Measurements from ENCODE around the gene PTPRD.
"Not testable (repeated sequence)": the region's sequence is repeated elsewhere in the genome, so short reads cannot be mapped to it uniquely, and the experiment has no call there.

The PTPRD gene

GRCh38 chr9:9499546-9499945 is 1113.3 kb downstream of the PTPRD start:
- H3K4me3 ChIP-seq (ENCODE audit: low read depth, low read length), result no peak overlapping the region
- H3K4me1 ChIP-seq (ENCODE audit: control insufficient read depth, insufficient read depth, low read length), result no peaks in the 10 kb centered on the region
- H3K36me3 ChIP-seq (ENCODE audit: control insufficient read depth, insufficient read depth, low read length), result no peaks in the 10 kb centered on the region
- no peaks in the 10 kb centered on the region for H3K27me3 ChIP-seq (ENCODE audit: control insufficient read depth, insufficient read depth, low read length)
- no peaks in the 10 kb centered on the region for H3K9me3 ChIP-seq (ENCODE audit: control insufficient read depth, insufficient read depth, low read length)
- no peak overlapping the region for H3K9ac ChIP-seq (ENCODE audit: low read depth, low read length)

DNA sequence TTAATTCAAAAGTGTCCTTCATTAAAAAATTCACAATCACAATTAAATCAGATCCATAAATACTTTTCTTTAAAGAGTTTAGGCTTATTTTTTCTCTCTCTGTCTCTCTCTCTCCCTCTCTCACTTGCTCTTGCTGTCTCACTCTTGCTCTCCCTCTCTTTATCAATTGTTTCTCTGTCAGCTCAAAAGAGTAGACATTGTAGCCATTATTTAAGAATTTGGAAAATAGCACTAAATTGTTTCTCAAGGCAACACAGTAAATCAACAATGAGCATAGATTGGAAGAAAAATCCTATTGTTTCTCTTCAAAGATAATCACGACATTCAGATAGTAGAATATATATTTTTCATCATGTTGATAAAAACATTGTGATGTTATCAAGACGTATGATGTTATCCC is 1114.0 kb downstream of the PTPRD start:
- H3K27me3 ChIP-seq (ENCODE audit: control insufficient read depth, insufficient read depth, low read length), result no peaks in the 10 kb centered on the region
- H3K9me3 ChIP-seq (ENCODE audit: control insufficient read depth, insufficient read depth, low read length), result no peaks in the 10 kb centered on the region
- no peak overlapping the region for H3K9ac ChIP-seq (ENCODE audit: low read depth, low read length)
- no peaks in the 10 kb centered on the region for H3K4me1 ChIP-seq (ENCODE audit: control insufficient read depth, insufficient read depth, low read length)
- H3K36me3 ChIP-seq (ENCODE audit: control insufficient read depth, insufficient read depth, low read length), result no peaks in the 10 kb centered on the region
- no peak overlapping the region for H3K4me3 ChIP-seq (ENCODE audit: low read depth, low read length)

DNA sequence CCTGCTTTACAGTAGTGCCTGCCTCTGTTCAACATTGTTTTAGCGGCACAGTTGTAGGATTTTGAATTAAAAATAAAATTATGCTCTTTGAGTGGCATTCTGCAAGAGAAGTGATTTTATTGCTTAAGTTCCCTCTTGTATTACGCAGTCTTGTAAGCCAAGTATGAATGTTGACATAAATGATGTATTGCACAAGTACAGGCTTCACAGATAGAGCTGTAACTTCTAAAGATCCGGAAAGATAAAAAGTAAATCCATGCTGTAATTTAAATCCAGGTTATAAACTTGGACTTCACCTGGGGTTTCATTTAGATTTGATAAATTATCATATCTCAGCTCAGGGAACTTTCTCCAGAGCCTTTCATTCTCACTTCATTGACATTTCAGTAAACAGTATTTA is 1114.7 kb downstream of the PTPRD start:
- Histone ChIP-seq H3K9ac (ENCODE audit: low read depth, low read length) (no peak overlapping the region), H3K4me1 (ENCODE audit: control insufficient read depth, insufficient read depth, low read length) (no peaks in the 10 kb centered on the region), H3K9me3 (ENCODE audit: control insufficient read depth, insufficient read depth, low read length) (no peaks in the 10 kb centered on the region), H3K4me3 (ENCODE audit: low read depth, low read length) (no peak overlapping the region), H3K27me3 (ENCODE audit: control insufficient read depth, insufficient read depth, low read length) (no peaks in the 10 kb centered on the region), H3K36me3 (ENCODE audit: control insufficient read depth, insufficient read depth, low read length) (no peaks in the 10 kb centered on the region)

DNA sequence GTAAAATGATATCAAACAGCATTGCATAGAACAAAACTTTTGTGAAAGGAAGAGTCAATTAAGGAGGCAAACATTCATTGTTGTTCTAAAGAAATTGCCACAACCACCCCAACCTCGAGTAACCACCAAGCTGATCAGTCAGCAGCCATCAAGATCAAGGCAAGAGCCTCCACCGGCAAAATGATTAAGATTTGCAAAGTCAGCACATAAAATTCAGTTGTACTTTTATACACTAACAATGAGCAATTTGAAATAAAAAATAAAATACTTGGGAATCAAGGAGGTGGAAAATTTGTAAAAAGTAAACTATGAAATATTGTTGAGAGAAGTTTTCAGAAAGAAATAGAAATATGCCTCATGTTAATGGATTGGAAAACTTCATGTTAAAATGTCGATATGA is 1118.5 kb downstream of the PTPRD start:
- no peaks in the 10 kb centered on the region for H3K4me1 ChIP-seq (ENCODE audit: control insufficient read depth, insufficient read depth, low read length)
- no peaks in the 10 kb centered on the region for H3K36me3 ChIP-seq (ENCODE audit: control insufficient read depth, insufficient read depth, low read length)
- no peak overlapping the region for H3K4me3 ChIP-seq (ENCODE audit: low read depth, low read length)
- no peak overlapping the region for H3K9ac ChIP-seq (ENCODE audit: low read depth, low read length)
- H3K27me3 ChIP-seq (ENCODE audit: control insufficient read depth, insufficient read depth, low read length), result no peaks in the 10 kb centered on the region
- H3K9me3 ChIP-seq (ENCODE audit: control insufficient read depth, insufficient read depth, low read length), result no peaks in the 10 kb centered on the region

DNA sequence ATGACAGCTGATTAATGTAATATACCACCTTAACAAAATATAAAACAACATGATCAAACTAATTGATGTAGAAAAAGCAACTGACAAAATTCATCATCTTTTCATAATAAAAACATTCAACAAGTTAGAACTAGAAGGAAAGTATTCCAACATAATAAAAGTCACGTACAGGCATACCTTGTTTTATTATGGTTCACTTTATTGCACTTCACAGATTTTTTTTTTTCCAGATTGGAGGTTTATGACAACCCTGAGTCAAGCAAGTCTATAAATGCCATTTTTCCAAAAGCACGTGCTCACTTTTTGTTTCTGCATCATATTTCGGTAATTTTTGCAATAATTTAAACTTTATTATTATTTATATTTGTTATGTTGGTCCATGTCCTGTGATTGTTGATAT is 1120.3 kb downstream of the PTPRD start:
- no peaks in the 10 kb centered on the region for H3K4me1 ChIP-seq (ENCODE audit: control insufficient read depth, insufficient read depth, low read length)
- no peak overlapping the region for H3K9ac ChIP-seq (ENCODE audit: low read depth, low read length)
- no peak overlapping the region for H3K4me3 ChIP-seq (ENCODE audit: low read depth, low read length)
- H3K27me3 ChIP-seq (ENCODE audit: control insufficient read depth, insufficient read depth, low read length), result no peaks in the 10 kb centered on the region
- no peaks in the 10 kb centered on the region for H3K9me3 ChIP-seq (ENCODE audit: control insufficient read depth, insufficient read depth, low read length)
- H3K36me3 ChIP-seq (ENCODE audit: control insufficient read depth, insufficient read depth, low read length), result no peaks in the 10 kb centered on the region

- Histone ChIP-seq H3K9me3 (ENCODE audit: control insufficient read depth, insufficient read depth, low read length) (no peaks in the 10 kb centered on the region), H3K36me3 (ENCODE audit: control insufficient read depth, insufficient read depth, low read length) (no peaks in the 10 kb centered on the region)
Measured at GRCh38 chr9:9489183-9489582, 1123.6 kb downstream of the PTPRD start.

GRCh38 chr9:9483175-9483574 is 1129.6 kb downstream of the PTPRD start:
- H3K4me3 ChIP-seq (ENCODE audit: low read depth, low read length), result no peak overlapping the region
- no peaks in the 10 kb centered on the region for H3K27me3 ChIP-seq (ENCODE audit: control insufficient read depth, insufficient read depth, low read length)
- H3K4me1 ChIP-seq (ENCODE audit: control insufficient read depth, insufficient read depth, low read length), result no peaks in the 10 kb centered on the region
- no peak overlapping the region for H3K9ac ChIP-seq (ENCODE audit: low read depth, low read length)
- no peaks in the 10 kb centered on the region for H3K9me3 ChIP-seq (ENCODE audit: control insufficient read depth, insufficient read depth, low read length)
- no peaks in the 10 kb centered on the region for H3K36me3 ChIP-seq (ENCODE audit: control insufficient read depth, insufficient read depth, low read length)

More at GRCh38 chr9:9489183-9489582, 1123.6 kb downstream of the PTPRD start:
- H3K27me3 ChIP-seq (ENCODE audit: control insufficient read depth, insufficient read depth, low read length), result no peaks in the 10 kb centered on the region
- H3K4me1 ChIP-seq (ENCODE audit: control insufficient read depth, insufficient read depth, low read length), result no peaks in the 10 kb centered on the region
- no peak overlapping the region for H3K9ac ChIP-seq (ENCODE audit: low read depth, low read length)
- H3K4me3 ChIP-seq (ENCODE audit: low read depth, low read length), result no peak overlapping the region

DNA sequence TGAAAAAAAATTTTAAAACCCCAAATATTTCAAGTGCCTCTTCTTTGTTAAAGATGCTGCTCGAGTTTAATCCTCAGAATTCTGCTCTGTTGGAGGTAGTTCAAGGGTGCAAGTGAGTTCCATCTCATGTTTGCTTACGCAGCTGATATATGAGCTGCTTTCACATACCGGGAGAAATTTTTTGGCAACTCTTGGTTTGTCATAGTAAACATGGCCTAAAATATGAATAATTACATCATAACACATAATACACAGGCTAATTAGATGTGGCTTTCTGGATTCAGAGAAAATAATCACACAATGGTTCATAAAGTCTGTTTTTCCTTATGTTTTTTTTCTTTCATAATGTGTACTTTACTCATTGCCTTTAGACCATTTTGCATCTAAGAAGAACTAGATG is 1134.1 kb downstream of the PTPRD start:
- no peaks in the 10 kb centered on the region for H3K36me3 ChIP-seq (ENCODE audit: control insufficient read depth, insufficient read depth, low read length)
- no peak overlapping the region for H3K4me3 ChIP-seq (ENCODE audit: low read depth, low read length)

DNA sequence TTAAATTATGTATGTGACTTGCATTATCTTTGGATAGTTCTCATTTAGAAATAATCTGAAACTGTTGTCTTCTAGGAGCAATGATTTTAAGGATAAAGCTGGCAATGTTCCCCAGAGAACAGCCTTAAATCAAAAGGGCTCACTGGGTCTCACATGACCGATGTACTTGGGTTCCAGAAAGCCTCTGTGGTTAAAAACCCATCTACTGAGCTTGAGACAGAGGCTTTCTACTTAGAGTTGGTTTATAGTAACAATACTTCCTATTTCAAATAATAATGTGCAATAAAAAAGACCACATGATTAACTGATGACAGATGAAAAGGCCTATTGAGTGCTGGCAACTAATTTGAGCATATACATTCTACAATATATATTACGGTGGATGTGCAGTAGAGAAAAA is 1143.5 kb downstream of the PTPRD start:
- Histone ChIP-seq H3K9me3 (ENCODE audit: control insufficient read depth, insufficient read depth, low read length) (no peaks in the 10 kb centered on the region), H3K4me1 (ENCODE audit: control insufficient read depth, insufficient read depth, low read length) (no peaks in the 10 kb centered on the region), H3K27me3 (ENCODE audit: control insufficient read depth, insufficient read depth, low read length) (no peaks in the 10 kb centered on the region), H3K4me3 (ENCODE audit: low read depth, low read length) (no peak overlapping the region), H3K36me3 (ENCODE audit: control insufficient read depth, insufficient read depth, low read length) (no peaks in the 10 kb centered on the region), H3K9ac (ENCODE audit: low read depth, low read length) (no peak overlapping the region)

More for the DNA sequence above, 1134.1 kb downstream of the PTPRD start:
- no peaks in the 10 kb centered on the region for H3K4me1 ChIP-seq (ENCODE audit: control insufficient read depth, insufficient read depth, low read length)
- H3K9me3 ChIP-seq (ENCODE audit: control insufficient read depth, insufficient read depth, low read length), result no peaks in the 10 kb centered on the region
- H3K9ac ChIP-seq (ENCODE audit: low read depth, low read length), result no peak overlapping the region
- H3K27me3 ChIP-seq (ENCODE audit: control insufficient read depth, insufficient read depth, low read length), result no peaks in the 10 kb centered on the region

DNA sequence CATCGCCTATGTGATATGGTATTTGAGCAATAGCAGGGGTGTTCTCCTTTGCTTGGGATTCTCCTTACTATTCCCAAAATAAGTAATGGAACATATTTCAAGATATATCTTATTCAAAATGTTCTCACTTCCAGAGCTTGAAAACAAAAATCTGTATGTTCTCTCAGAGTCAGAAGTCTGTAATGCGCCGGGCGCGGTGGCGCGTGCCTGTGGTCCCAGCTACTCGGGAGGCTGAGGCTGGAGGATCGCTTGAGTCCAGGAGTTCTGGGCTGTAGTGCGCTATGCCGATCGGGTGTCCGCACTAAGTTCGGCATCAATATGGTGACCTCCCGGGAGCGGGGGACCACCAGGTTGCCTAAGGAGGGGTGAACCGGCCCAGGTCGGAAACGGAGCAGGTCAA is 1170.9 kb downstream of the PTPRD start:
- not testable (repeated sequence) for H3K9ac ChIP-seq (ENCODE audit: low read depth, low read length); H3K4me3 ChIP-seq (ENCODE audit: low read depth, low read length); H3K4me1 ChIP-seq (ENCODE audit: control insufficient read depth, insufficient read depth, low read length); H3K9me3 ChIP-seq (ENCODE audit: control insufficient read depth, insufficient read depth, low read length); H3K36me3 ChIP-seq (ENCODE audit: control insufficient read depth, insufficient read depth, low read length); H3K27me3 ChIP-seq (ENCODE audit: control insufficient read depth, insufficient read depth, low read length)

- Histone ChIP-seq H3K4me3 (ENCODE audit: low read depth, low read length) (no peak overlapping the region), H3K36me3 (ENCODE audit: control insufficient read depth, insufficient read depth, low read length) (no peaks in the 10 kb centered on the region), H3K9ac (ENCODE audit: low read depth, low read length) (no peak overlapping the region), H3K9me3 (ENCODE audit: control insufficient read depth, insufficient read depth, low read length) (no peaks in the 10 kb centered on the region), H3K4me1 (ENCODE audit: control insufficient read depth, insufficient read depth, low read length) (no peaks in the 10 kb centered on the region), H3K27me3 (ENCODE audit: control insufficient read depth, insufficient read depth, low read length) (no peaks in the 10 kb centered on the region)
Measured at GRCh38 chr9:9437641-9438040, 1175.2 kb downstream of the PTPRD start.

DNA sequence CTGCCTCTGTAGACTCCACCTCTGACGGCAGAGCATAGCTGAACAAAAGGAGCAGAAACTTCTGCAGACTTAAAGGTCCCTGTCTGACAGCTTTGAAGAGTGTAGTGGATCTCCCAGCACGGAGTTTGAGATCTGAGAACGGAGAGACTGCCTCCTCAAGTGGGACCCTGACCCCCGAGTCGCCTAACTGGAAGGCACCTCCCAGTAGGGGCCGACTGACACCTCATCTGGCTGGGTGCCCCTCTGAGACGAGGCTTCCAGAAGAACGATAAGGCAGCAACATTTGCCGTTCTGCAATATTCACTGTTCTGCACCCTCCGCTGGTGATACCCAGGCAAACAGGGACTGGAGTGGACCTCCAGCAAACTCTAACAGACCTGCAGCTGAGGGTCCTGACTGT is 1186.3 kb downstream of the PTPRD start:
- not testable (repeated sequence) for H3K27me3 ChIP-seq (ENCODE audit: control insufficient read depth, insufficient read depth, low read length); H3K9me3 ChIP-seq (ENCODE audit: control insufficient read depth, insufficient read depth, low read length); H3K9ac ChIP-seq (ENCODE audit: low read depth, low read length); H3K4me1 ChIP-seq (ENCODE audit: control insufficient read depth, insufficient read depth, low read length); H3K36me3 ChIP-seq (ENCODE audit: control insufficient read depth, insufficient read depth, low read length); H3K4me3 ChIP-seq (ENCODE audit: low read depth, low read length)

DNA sequence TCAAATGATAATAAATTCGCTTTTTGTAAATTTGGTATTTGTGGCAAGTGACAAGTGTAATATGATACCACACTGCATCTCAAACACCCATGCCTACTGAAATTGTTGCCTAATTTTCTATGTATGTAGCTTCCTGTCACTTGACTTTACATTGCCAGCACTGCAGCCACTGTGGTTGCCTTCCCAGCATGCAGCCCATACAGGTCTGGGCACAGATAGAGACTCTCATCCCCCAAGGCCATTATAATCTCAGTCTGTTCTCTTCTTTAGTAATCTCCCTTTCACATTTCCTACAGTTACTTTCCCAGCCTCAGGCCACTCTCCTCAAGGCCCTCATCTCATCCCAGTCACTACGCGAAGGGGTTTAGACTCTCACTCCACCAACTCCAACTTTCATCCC is 1200.6 kb downstream of the PTPRD start:
- H3K4me3 ChIP-seq (ENCODE audit: low read depth, low read length), result no peak overlapping the region
- H3K36me3 ChIP-seq (ENCODE audit: control insufficient read depth, insufficient read depth, low read length), result no peaks in the 10 kb centered on the region
- H3K9ac ChIP-seq (ENCODE audit: low read depth, low read length), result no peak overlapping the region
- H3K27me3 ChIP-seq (ENCODE audit: control insufficient read depth, insufficient read depth, low read length), result no peaks in the 10 kb centered on the region
- no peaks in the 10 kb centered on the region for H3K9me3 ChIP-seq (ENCODE audit: control insufficient read depth, insufficient read depth, low read length)
- no peaks in the 10 kb centered on the region for H3K4me1 ChIP-seq (ENCODE audit: control insufficient read depth, insufficient read depth, low read length)
